Mammary epithelial cell (primary cell): Measurements from ENCODE around the gene ANXA3.

ENCODE experiments used
- CTCF ChIP-seq, 2 donors: IDR thresholded peaks in 1 of 2; conservative IDR thresholded peaks in 1 of 2; 2 replicates each; pipeline ENCODE4 v1.5.1; 2011 to 2012; ENCODE audit warnings: inconsistent platforms in 2 of 2, low read length in 2 of 2, mild to moderate bottlenecking in 2 of 2, control low read depth in 1 of 2, low read depth in 1 of 2; ENCODE audit not compliant: insufficient read depth in 1 of 2; ENCODE audit errors: extremely low read depth in 1 of 2
- EZH2 ChIP-seq: IDR thresholded peaks from 2 replicates; pipeline ENCODE4 v1.6.1; 2012; ENCODE audit warnings: low read length, inconsistent platforms, borderline replicate concordance

GRCh38 chr4:78529569-78530209, 21.9 kb upstream of the ANXA3 start:
- TF ChIP-seq CTCF (conservative IDR thresholded peaks at IDR 0.05 in 1 of 2, IDR thresholded peaks at IDR 0.05 in 1 of 2; ENCODE audit: extremely low read depth in 1 of 2, insufficient read depth in 1 of 2, low read depth in 1 of 2, low read length in 2 of 2) = no peak
- no peak for TF ChIP-seq EZH2
